Activated T-cell treated with anti-CD3 and anti-CD28 coated beads, Interleukin-2, amount 50 U/mL, for 48 hours (primary cell): ENCODE measurements around the gene ATP10A.

Experiments
- DNase-seq, 2 experiments: peaks; one replicate each; pipeline ENCODE4 v3.0.0-alpha.2; 2020

The ATP10A gene

GRCh38 chr15:25811481-25811906, 51.6 kb downstream of the ATP10A start:
- no peak for DNase-seq

GRCh38 chr15:25810631-25811091, 52.5 kb downstream of the ATP10A start:
- peak; percentile 39 to 47 for DNase-seq

- DNase-seq: no peak
Measured at GRCh38 chr15:25810154-25810553, 53.0 kb downstream of the ATP10A start.

DNA sequence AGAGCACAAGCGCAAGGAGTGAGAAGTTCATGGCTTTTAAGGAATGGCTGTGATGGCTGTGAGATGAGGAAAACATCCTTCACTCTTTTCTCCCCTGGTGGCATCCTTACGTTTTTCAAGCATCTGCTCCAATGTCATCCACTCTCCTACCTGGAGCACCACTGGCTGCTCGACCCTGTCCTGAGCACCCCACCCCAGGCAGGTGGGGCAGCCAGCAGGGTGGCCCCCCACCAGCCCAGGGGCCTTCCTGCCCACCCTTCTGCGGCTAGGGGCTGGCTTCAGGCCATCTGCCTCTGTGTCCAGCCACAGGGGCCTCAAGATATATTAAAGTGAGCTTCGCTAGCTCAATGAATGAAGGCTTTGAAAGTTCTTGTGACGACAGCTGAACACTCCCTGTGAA, 56.1 kb downstream of the ATP10A start:
- no peak for DNase-seq

- no peak for DNase-seq
Measured at GRCh38 chr15:25805031-25805430, 58.1 kb downstream of the ATP10A start.

DNA sequence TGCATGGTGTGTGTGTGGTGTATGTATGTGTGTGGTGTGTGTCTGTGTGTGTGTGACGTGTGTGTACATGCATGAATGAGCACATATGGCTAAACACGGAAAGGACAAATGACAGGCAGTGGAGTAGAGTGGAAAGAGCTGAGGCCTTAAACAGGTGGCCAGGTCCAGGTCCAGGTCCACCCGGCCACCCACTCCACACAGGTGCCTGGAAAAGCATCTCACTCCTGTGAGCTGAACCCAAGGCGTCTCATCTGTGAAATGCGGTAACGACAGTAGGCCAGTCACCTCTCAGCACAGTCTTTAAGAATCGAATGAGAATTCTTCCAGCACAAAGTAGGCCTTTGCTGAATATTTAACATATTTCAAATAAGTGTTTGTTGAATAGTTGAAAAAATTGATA, 58.7 kb downstream of the ATP10A start:
- DNase-seq: no peak

DNA sequence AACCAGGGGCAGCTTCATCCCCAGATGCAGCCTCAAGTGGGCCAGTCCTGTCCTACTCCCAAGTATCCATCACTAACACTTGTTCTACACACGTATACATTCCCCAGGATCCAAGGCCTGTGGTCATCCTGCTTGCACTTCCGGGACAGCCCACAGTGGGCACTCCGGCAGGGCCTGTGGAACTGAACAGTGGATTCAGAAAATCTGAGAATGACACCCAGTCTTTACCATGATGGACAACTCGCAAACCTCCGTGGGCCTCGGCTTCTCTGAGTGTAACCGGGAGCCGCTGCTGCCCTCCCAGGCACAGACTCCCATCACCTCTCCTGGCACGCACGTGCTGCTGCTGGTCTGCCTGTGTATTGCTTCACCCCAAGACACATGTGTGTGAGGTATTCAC, 59.6 kb downstream of the ATP10A start:
- no peak for DNase-seq

DNA sequence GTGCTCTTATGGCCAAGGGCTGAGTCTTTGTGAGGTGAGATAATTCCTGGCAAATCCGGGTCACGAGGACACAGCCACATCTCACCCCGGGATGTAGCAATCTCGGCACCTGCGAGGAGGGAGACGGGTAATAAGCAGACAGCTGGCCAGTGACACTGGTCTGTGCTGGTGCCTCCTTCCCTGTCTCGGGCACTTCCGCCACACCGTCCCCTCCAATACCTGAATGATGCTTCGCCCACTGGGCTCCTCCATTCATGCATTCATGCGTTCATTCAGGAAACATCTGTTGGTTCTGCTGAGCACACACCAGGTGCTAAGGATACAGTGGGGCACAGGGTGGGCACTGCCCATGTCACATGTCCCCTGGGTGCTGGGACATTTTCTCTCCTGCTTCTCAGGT, 60.1 kb downstream of the ATP10A start:
- no peak for DNase-seq

DNA sequence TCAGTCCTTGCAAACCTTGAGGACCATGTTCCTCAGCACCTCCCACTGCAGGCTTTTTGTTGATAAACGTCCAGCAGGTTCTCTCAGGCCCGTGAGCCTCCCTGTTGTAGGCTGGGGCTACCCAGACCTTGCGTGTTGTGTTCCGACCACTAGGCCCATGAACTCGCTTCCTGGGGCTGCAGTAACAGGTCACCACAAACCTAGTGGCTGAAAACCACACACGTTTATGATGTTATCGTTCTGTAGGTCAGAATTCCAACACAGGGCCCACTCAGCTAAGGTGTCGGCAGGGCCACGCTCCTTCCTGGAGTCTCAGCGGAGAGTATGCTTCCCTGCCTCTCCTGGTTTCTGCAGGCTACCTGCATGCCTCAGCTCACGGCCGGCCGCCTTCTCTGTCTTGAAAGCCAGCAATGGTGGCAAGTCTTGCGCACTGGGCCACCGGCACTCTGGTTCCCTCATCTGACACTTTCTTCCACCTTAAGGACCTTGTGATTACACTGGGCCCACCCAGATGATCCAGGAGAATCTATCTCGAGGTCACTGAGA, 60.8 kb downstream of the ATP10A start:
- no peak for DNase-seq

GRCh38 chr15:25801586-25802284, 61.4 kb downstream of the ATP10A start:
- no peak for DNase-seq

DNA sequence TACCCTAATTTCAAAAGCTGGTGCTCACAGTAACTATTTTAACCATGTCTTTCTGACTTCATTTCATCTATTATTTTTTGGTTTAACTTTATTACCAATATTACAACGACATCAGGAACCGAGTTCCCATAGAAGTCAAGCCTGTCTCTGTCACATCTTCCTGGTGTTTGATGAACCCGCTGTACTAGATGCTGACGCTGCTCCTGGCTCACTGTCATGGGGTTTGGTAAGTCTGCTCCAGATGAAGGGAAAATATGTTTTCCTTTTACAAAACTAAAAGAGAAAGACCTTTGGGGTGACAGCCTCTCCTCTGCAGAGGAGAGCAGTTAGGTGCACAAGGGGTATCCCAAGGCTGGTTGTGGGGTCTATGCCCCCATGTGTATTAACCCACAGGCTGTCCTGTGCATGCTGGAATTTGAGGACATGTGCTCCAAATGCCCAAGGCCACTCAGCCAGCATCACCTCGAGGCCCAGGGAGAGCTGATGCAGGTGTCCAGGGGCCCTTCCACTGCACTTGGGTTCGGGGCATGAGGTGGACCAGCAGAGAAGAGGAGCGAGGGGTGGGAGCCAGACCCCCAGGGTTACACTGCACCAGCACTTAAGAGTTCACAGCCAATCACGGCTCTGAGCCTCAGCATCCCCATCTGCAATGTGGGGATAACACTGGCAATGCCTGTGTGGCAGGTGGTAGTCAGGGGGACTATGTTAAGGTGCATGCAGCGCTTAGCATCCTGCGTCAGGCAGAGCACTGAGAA, 62.2 kb downstream of the ATP10A start:
- DNase-seq: no peak

- DNase-seq: no peak
Measured at GRCh38 chr15:25799906-25800700, 63.0 kb downstream of the ATP10A start.

DNA sequence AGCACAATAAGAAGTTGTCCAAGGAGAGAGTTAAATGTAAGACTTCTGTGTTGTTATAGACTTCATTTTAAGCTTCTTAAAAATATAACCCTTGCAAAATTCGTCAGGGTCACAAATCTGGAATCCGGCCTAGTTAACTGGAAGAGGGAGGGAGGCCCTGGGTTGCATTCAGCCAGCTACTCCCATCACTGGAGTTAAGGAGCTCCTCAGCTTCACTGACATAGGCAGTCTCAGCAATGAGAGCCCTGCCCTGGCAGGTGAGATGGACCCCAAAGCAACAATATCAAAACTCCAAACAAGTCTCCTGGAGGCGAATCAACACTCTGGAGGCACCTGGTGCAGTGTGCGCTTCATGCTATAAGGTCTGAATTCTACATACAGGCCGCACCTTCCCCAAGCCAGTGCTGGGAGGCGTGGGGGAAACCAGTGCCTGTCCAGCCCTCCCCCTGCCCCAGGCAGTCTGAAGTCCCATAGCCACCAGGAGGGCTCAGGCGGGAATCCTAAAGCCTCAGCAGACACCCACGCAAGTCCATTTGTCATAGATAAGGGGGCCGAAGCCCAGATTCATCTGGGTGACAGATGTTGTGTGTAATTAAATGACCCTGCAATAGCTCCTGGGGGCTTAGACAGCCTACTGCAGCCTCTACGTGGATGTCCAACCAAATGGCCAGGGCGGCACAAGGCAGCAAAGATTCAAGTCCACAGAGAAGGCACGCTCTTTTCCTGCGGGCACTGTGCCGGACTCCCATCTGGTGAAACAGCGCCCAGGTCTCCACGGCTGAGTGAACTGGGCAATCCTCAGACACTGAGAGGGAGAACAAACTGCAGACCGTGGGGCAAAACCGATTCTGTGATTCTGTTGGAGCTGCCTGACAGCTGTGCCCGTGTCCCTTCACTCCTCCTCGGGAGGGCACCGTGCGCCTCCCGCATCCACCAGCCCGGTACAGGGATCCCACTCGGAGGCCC, 64.9 kb downstream of the ATP10A start:
- no peak for DNase-seq

DNA sequence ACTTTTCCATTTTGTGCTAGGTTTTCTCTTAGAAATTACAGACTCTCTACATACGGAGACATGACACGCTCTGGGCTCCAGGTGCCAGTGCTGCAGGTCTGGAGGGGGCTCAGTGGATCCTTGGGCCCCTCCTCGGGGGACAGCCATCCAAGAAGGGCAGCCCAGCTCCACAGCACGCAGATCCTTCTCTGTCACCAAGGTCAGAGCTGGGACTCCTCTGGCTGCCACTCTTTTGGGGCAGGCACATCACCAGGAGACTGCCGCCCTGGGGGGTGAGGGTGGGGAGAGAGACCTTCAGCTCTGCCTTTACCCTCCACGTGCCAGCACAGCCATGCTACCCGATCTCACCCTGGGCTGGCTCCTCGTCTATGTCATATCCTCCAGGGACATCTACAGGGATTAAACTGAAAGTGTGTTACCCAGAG, 65.6 kb downstream of the ATP10A start:
- DNase-seq: no peak

- DNase-seq: no peak
Measured at GRCh38 chr15:25797035-25797434, 66.1 kb downstream of the ATP10A start.

DNA sequence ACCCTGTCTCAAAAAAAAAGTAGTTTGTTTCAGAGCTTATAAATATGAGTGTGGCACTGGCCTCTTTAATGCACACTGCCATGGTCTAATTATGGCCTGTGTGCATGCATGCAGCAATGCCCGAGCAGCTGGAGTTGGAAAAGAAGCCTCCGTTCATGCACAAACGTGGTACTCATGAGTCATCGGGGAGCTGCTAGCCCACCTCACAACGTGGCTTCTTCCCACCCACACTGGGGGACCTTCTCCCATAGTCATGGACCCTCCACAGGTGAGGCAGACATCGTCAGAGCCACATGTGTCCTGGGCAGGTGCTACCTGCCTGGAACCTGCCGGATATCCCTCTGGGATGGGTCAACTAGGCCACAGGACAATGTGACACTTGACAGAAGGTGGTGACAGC, 66.7 kb downstream of the ATP10A start:
- DNase-seq: no peak

GRCh38 chr15:25795712-25796111, 67.4 kb downstream of the ATP10A start:
- DNase-seq: peak in 1 of 2 experiments; percentile 2

GRCh38 chr15:25795061-25795460, 68.1 kb downstream of the ATP10A start:
- peak in 1 of 2 experiments; percentile 19 for DNase-seq

DNA sequence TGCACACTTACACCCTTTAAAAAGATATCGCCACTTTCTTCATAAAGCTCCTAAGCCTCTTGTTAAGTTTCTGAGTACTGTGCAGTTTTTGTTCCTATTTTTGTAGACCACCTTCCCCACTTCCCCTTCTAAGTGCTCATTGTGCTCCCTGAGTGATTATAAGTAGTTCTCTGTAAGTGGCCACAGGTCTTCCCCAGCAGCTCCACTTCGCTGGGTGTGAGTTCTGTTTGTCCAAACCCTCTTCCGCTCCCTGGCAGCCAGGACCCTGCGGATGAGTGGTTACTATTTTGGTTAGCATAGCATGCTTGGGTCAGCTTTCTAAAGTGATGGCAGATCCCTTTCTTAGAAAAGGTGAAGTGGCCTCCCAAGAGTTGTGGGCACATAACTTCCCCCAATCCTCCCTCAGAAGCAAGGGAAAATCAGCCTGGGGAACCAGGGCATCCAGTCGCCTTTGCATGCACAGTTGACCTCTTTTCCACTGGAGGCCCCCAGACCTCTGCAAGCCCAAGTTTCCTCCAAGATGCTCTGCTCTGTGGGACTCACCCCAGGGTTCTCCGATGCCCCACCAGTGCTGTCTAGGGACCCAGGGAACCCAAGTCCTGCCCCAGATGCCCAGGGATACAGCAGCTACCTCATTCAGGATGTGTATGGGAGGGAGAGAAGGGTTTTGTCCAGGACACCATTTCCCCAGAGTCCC, 69.6 kb downstream of the ATP10A start:
- DNase-seq: peak in 1 of 2 experiments; percentile 8

GRCh38 chr15:25792128-25792527, 71.0 kb downstream of the ATP10A start:
- no peak for DNase-seq

GRCh38 chr15:25790000-25790660, 73.0 kb downstream of the ATP10A start:
- DNase-seq: peak; percentile 66 to 74
